K562 (cell line): ENCODE data around the gene ORMDL3. TPM values are rescaled to one million over a fixed set of nuclear protein-coding genes. Genes with fewer than 3 reads are reported as not detected.

Source experiments
- ATAC-seq: fragments of 200-7000 bp; cut with Tn5 transposase; 3 replicates; pipeline ENCODE4 v1.9.1; 2020; ENCODE audit warnings: moderate library complexity
- BruUV-seq: library from RNA; stranded (reverse); fragments of 400-500 nt; replicated peaks from 2 replicates; lab custom pipeline; 2021; lab: Mats Ljungman, UMichigan
- CTCF ChIA-PET: fragments of 300-600 bp; formaldehyde crosslinking; extraction: SDS; loops from one replicate; lab custom pipeline; 2021; ENCODE audit warnings: low intra/inter-chr PET ratio; lab: Yijun Ruan, JAX
- POLR2A ChIA-PET: fragments of 300-600, 350-650 bp; sonication (Branson Sonifier 250); formaldehyde crosslinking; extraction: SDS; loops from one replicate; lab custom pipeline; 2021; ENCODE audit warnings: antibody characterized with exemption, inconsistent platforms; lab: Yijun Ruan, JAX
- DNase-seq, 4 experiments: peaks; one replicate each; pipeline versions ENCODE4 v3.0.0 to v3.0.0-alpha.2; 2011 to 2018; ENCODE audit warnings: low spot score in 3 of 4, mixed read lengths in 3 of 4; ENCODE audit errors: extremely low read depth in 1 of 4
- FAIRE-seq: peaks from 2 replicates; lab custom pipeline; 2011; peaks lifted over from hg19 to GRCh38; lab: Jason Lieb, UNC
- H2AFZ ChIP-seq: 2 replicates; pipeline ENCODE4 v1.6.0; 2011; ENCODE audit warnings: low read depth, low read length, control low read depth, inconsistent platforms
- H3K27ac ChIP-seq: fragments of 200-600 bp; 3 replicates; pipeline ENCODE4 v1.8.0; 2011; ENCODE audit warnings: low read depth, mild to moderate bottlenecking, control low read depth, inconsistent platforms, low read length, moderate library complexity, mixed read lengths; ENCODE audit errors: extremely low read depth
- H3K27me3 ChIP-seq, 2 experiments: fragments of 300-600 bp in 1 of 2; 2 replicates in 1 of 2; 3 replicates in 1 of 2; pipeline versions ENCODE4 v1.6.0 to v1.8.0; 2011; ENCODE audit warnings: inconsistent platforms in 2 of 2, low read length in 2 of 2, mild to moderate bottlenecking in 1 of 2, mixed read lengths in 1 of 2, moderate library complexity in 1 of 2; ENCODE audit not compliant: control insufficient read depth in 2 of 2, insufficient read depth in 2 of 2
- H3K36me3 ChIP-seq: fragments of 300-600 bp; 3 replicates; pipeline ENCODE4 v1.8.0; 2011; ENCODE audit warnings: mild to moderate bottlenecking, low read length, inconsistent platforms; ENCODE audit not compliant: control insufficient read depth, insufficient read depth
- H3K4me1 ChIP-seq, 2 experiments: fragments of 200-600 bp in 1 of 2; replicated peaks in 1 of 2; 2 replicates in 1 of 2; 3 replicates in 1 of 2; pipeline versions ENCODE4 v1.5.1 to v1.8.0; 2011; ENCODE audit warnings: inconsistent platforms in 2 of 2, low read length in 2 of 2, mild to moderate bottlenecking in 1 of 2, mixed read lengths in 1 of 2, moderate library complexity in 1 of 2; ENCODE audit not compliant: control insufficient read depth in 2 of 2, insufficient read depth in 2 of 2
- H3K4me2 ChIP-seq: 2 replicates; pipeline ENCODE4 v1.6.1; 2011; ENCODE audit warnings: low read length, control low read depth, inconsistent platforms, mixed read lengths; ENCODE audit not compliant: insufficient read depth
- H3K4me3 ChIP-seq: fragments of 200-600 bp; sonication (generic), shearing (Covaris generic); 2 replicates; pipeline ENCODE4 v1.5.1; 2016; ENCODE audit warnings: control low read depth, inconsistent platforms
- H3K79me2 ChIP-seq: fragments of 200-600 bp; 3 replicates; pipeline ENCODE4 v1.8.0; 2011; ENCODE audit warnings: low read length, inconsistent platforms; ENCODE audit not compliant: control insufficient read depth, insufficient read depth
- H3K9ac ChIP-seq, 2 experiments: 2 replicates each; pipeline versions ENCODE4 v1.6.0 to v1.6.1; 2011; ENCODE audit warnings: low read depth in 2 of 2, low read length in 2 of 2, control low read depth in 1 of 2, inconsistent platforms in 1 of 2, mild to moderate bottlenecking in 1 of 2, mixed read lengths in 1 of 2; ENCODE audit not compliant: insufficient read depth in 1 of 2
- H3K9me1 ChIP-seq: one replicate; pipeline ENCODE4 v1.6.0; 2011; ENCODE audit warnings: inconsistent platforms, mild to moderate bottlenecking, low read length, moderate library complexity; ENCODE audit not compliant: control insufficient read depth, insufficient read depth
- H3K9me3 ChIP-seq: replicated peaks from 2 replicates; pipeline ENCODE4 v1.5.1; 2011; ENCODE audit warnings: low read depth, low read length, inconsistent platforms; ENCODE audit not compliant: control insufficient read depth, insufficient read depth
- H4K20me1 ChIP-seq: replicated peaks from 2 replicates; pipeline ENCODE4 v1.6.1; 2011; ENCODE audit warnings: low read length, inconsistent platforms, mixed read lengths; ENCODE audit not compliant: control insufficient read depth, insufficient read depth
- ASH1L ChIP-seq: fragments of 450-650 bp; IDR thresholded peaks from 2 replicates; pipeline ENCODE4 v1.6.1; 2018; ENCODE audit warnings: borderline replicate concordance, mild to moderate bottlenecking, low read depth; ENCODE audit not compliant: partially characterized antibody
- EGR1 ChIP-seq: fragments of 450-650 bp; conservative IDR thresholded peaks from 2 replicates; pipeline ENCODE4 v1.6.1; 2017; ENCODE audit warnings: mild to moderate bottlenecking
- JUN ChIP-seq, 2 experiments: sonication (generic) in 1 of 2; formaldehyde crosslinking in 1 of 2; IDR thresholded peaks; 2 replicates each; pipeline versions ENCODE4 v1.6.1 to v1.8.0; 2012 to 2022; ENCODE audit warnings: borderline replicate concordance in 2 of 2, mild to moderate bottlenecking in 2 of 2, improper control_type of control experiment in 1 of 2, low read depth in 1 of 2, low read length in 1 of 2, missing genetic modification reagents in 1 of 2
- PML ChIP-seq: IDR thresholded peaks from 2 replicates; pipeline ENCODE4 v1.6.1; 2012; ENCODE audit warnings: low read length, inconsistent platforms
- SAFB2 ChIP-seq: fragments of 200-400 bp; formaldehyde crosslinking; IDR thresholded peaks from 2 replicates; pipeline ENCODE4 v1.6.1; 2018; ENCODE audit warnings: borderline replicate concordance, low read length, low read depth, moderate library complexity; ENCODE audit not compliant: severe bottlenecking
- SNIP1 ChIP-seq: fragments of 450-650 bp; IDR thresholded peaks from 2 replicates; pipeline ENCODE4 v1.7.1; 2017; ENCODE audit warnings: low read depth, mild to moderate bottlenecking
- ZNF280B ChIP-seq: fragments of 250-450 bp; sonication (Bioruptor Pico); IDR thresholded peaks from 2 replicates; pipeline ENCODE4 v1.5.1; 2021; ENCODE audit warnings: mild to moderate bottlenecking
- ZNF584 ChIP-seq: fragments of 200-800 bp; sonication (Bioruptor generic); IDR thresholded peaks from 2 replicates; pipeline ENCODE4 v1.6.1; 2016; ENCODE audit warnings: low read depth, mild to moderate bottlenecking, missing genetic modification characterization, missing compliant biosample characterization
- ZNF589 ChIP-seq: fragments of 200-800 bp; sonication (Bioruptor generic); IDR thresholded peaks from 2 replicates; pipeline ENCODE4 v1.6.1; 2016; ENCODE audit warnings: low read depth, missing genetic modification characterization, missing compliant biosample characterization
- ZNF77 ChIP-seq: fragments of 250-450 bp; sonication (Bioruptor Pico); IDR thresholded peaks from 2 replicates; pipeline ENCODE4 v1.5.0; 2020
- ZNF79 ChIP-seq: fragments of 250-450 bp; sonication (Bioruptor Pico); IDR thresholded peaks from 2 replicates; pipeline ENCODE4 v1.4.0; 2020; ENCODE audit warnings: low read depth, mild to moderate bottlenecking, moderate library complexity
- in situ Hi-C: fragments of 300-500 bp; cut with MboI; formaldehyde crosslinking; loops from 4 replicates; pipeline ENCODE4 v1.15.0; 2018; ENCODE audit warnings: inconsistent platforms, mixed read lengths
- intact Hi-C: fragments of 100-400 bp; cut with micrococcal nuclease; formaldehyde crosslinking; loops from 2 replicates; pipeline ENCODE4 v1.14.2; 2022
- polyA plus RNA-seq, 8 experiments: library from polyadenylated mRNA; depleted of rRNA in 4 of 8; stranded (reverse) in 5 of 8; unstranded in 3 of 8; fragments of >200 nt; fragmentation: Nextera tagmentation in 2 of 8; fragmentation: Illumina TruSeq in 1 of 8; extraction: Ambion mirVana in 2 of 8; extraction: Trizol in 1 of 8; gene quantifications; 2 replicates each; pipeline versions ENCODE4 v1.2.1 to v1.2.3, GENCODE V29; 2011 to 2014; ENCODE audit warnings: inconsistent platforms in 1 of 8, missing spikeins in 1 of 8
- total RNA-seq, 7 experiments: library from RNA; depleted of rRNA in 6 of 7; stranded (reverse); fragments of >200 nt in 6 of 7; fragmentation: Illumina TruSeq in 2 of 7; extraction: Trizol in 2 of 7; gene quantifications; 2 replicates each; pipeline versions ENCODE4 v1.2.1 to v1.2.3, GENCODE V29; 2011 to 2021; ENCODE audit warnings: low replicate concordance in 1 of 7
- TF ChIP-seq, protein P1 (sequence below), 2 experiments: fragments of 250-450 bp in 1 of 2; fragments of 450-650 bp in 1 of 2; sonication (Bioruptor Pico) in 1 of 2; IDR thresholded peaks; 2 replicates each; pipeline versions ENCODE4 v1.6.1 to v1.8.0; 2016 to 2021; ENCODE audit warnings: mild to moderate bottlenecking in 2 of 2, moderate library complexity in 2 of 2, missing compliant biosample characterization in 1 of 2, missing genetic modification characterization in 1 of 2

The ORMDL3 gene
- total and polyA plus RNA-seq, 9 of the 15 experiments (the other 6 are each of a cell fraction or from before 2014, with no cell fraction given) = 2.7 to 57.4 (median 27.1) TPM

GRCh38 chr17:39899215-39899614, 28.2 kb downstream of the ORMDL3 start:
- no TSS peak for BruUV-seq
- in situ Hi-C loops (no loop called here), intact Hi-C loops (no loop called here)
- Histone ChIP-seq H3K79me2 (no peaks in the 10 kb centered on the region), H3K4me2 (no peak overlapping the region), H2AFZ (no peak overlapping the region), H3K36me3 (no peaks in the 10 kb centered on the region), H3K4me3 (no peak overlapping the region), H3K9me1 (no peaks in the 10 kb centered on the region), H3K4me1 (peaks cover 3 to 10% of the 10 kb centered on the region in 2 experiments; a peak in 3 of 5 replicates), H3K27me3 (no peaks in the 10 kb centered on the region; a peak in 1 of 5 replicates), H3K9me3 (no peaks in the 10 kb centered on the region), H3K27ac (no peak overlapping the region), H4K20me1 (no peaks in the 10 kb centered on the region), H3K9ac (no peak overlapping the region)
- FAIRE-seq (no peak), DNase-seq (no peak), ATAC-seq (no peak)
- CTCF ChIA-PET = interaction anchor here (0.5 kb wide), 1 partner anchor 86 kb away, joined by 3 read pairs; no protein-coding TSS in a partner anchor
- TF ChIP-seq SAFB2 = no peak
- TF ChIP-seq, protein P1, sequence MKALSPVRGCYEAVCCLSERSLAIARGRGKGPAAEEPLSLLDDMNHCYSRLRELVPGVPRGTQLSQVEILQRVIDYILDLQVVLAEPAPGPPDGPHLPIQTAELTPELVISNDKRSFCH (CRISPR knock-in tag; IDR thresholded peaks at IDR 0.05) = no peak
- TF ChIP-seq, protein P1 (tag; IDR thresholded peaks at IDR 0.05) = no peak
- no peak for TF ChIP-seq SNIP1
- TF ChIP-seq ASH1L = no peak
- no peak for TF ChIP-seq ZNF584 (CRISPR knock-in tag)
- no peak for TF ChIP-seq ZNF280B (CRISPR knock-in tag)
- TF ChIP-seq EGR1 = no peak
- TF ChIP-seq ZNF589 (CRISPR knock-in tag) = no peak
- no peak for TF ChIP-seq PML
- TF ChIP-seq ZNF79 = no peak
- no peak for TF ChIP-seq ZNF77 (CRISPR knock-in tag)
- no peak for TF ChIP-seq JUN (IDR thresholded peaks at IDR 0.05; ENCODE audit: borderline replicate concordance, low read depth, low read length)
- no peak for TF ChIP-seq JUN (CRISPR knock-in tag; IDR thresholded peaks at IDR 0.05; ENCODE audit: borderline replicate concordance)
- POLR2A ChIA-PET = interaction anchor here (0.8 to 2.2 kb wide), 2 partner anchors 10 to 53 kb away, joined by 3 to 7 read pairs; no protein-coding TSS in a partner anchor
